COLO829 (cell line): ENCODE measurements around the gene NAA35.
"Not testable (repeated sequence)": the region's sequence is repeated elsewhere in the genome, so short reads cannot be mapped to it uniquely, and the experiment has no call there.

Source experiments
- DNase-seq: peaks from one replicate; pipeline ENCODE4 v3.0.0; 2012; ENCODE audit warnings: low spot score

The NAA35 gene

DNA sequence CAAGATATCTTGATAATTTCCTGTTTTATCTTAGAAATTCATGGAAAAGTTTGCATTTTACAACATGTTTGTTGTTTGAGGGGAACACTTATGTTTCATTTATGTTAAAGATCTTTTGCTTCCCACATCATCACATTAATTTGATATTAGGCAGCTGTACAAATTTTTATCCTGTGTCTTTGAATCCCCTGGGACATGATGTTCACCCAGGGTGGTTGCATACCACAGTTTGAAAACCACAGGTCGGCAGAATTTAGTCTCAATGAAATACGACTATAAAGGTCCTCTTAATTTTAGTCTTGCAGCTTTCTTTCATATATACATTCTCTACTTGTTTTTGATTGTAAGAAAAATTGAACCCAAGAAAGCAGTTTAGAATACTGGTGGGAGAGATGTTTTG lies 3.7 kb downstream of the NAA35 start:
- DNase-seq = no peak

- DNase-seq = no peak
Observed at GRCh38 chr9:85949586-85950335, 8.8 kb downstream of the NAA35 start.

- no peak for DNase-seq
Observed at GRCh38 chr9:85959955-85960354, 19.0 kb downstream of the NAA35 start.

- DNase-seq = peak; percentile 42
Observed at GRCh38 chr9:85960688-85961093, 19.7 kb downstream of the NAA35 start.

- DNase-seq = no peak
Observed at GRCh38 chr9:85964526-85964925, 23.6 kb downstream of the NAA35 start.

GRCh38 chr9:85964949-85965348 lies 24.0 kb downstream of the NAA35 start:
- DNase-seq = no peak

DNA sequence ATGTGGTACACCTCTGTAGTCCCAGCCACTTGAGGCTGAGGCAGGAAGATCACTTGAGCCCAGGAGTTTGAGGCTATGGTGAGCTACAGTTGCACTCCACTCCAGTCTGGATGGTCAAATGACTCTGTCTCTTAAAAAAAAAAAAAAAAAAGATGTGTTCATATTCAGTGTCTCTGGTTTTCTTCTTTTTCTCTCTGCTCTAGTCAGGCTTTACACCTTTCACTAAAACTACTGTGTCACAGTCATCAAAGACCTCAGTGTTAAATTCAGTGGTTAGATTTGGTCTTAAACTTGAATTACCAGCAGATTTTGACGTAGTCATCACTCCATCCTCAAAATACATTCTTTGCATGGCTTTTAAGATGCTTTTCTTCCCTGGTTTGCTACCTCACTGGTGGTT lies 28.8 kb downstream of the NAA35 start:
- no peak for DNase-seq

GRCh38 chr9:85971731-85972130 lies 30.8 kb downstream of the NAA35 start:
- no peak for DNase-seq

DNA sequence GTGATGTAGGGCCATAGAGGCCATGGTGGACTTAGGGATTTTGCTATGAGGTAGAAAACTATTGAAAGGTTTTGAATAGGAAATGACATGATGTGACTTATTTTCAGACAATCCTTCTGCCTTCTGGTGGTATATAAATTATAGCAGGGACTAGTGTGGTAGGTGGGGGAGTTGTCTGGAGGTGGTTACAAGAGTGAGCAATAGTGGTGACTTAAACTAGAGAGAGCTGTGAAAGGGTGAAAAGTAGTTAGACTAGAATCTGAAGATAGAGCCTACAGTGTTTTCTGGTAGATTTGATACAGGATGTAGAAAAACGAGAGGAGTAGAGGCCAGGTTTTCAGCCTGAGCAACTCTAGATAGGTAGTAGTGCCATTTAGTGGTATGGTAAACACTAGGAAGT lies 32.3 kb downstream of the NAA35 start:
- no peak for DNase-seq

DNA sequence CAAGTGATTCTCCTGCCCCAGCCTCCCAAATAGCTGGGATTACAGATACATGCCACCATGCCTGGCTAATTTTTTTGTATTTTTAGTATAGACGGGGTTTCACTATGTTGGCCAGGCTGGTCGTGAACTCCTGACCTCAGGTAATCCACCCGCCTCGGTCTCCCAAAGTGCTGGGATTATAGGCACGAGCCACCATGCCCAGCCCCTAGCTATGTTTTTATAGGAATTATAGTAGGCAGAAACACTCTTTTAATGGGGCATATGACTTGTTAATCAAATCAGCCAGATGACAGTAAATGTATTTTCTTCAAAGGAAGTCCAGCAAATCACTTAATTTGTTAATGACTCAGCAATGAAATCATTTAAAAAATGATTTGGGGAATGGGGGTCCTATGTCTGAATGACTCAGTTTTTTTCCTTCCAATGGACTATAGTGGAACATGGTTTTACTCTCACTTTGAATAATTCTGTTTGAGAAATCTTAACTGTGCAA lies 33.2 kb downstream of the NAA35 start:
- DNase-seq = not testable (repeated sequence)

GRCh38 chr9:85978496-85978895 lies 37.5 kb downstream of the NAA35 start:
- DNase-seq = no peak

DNA sequence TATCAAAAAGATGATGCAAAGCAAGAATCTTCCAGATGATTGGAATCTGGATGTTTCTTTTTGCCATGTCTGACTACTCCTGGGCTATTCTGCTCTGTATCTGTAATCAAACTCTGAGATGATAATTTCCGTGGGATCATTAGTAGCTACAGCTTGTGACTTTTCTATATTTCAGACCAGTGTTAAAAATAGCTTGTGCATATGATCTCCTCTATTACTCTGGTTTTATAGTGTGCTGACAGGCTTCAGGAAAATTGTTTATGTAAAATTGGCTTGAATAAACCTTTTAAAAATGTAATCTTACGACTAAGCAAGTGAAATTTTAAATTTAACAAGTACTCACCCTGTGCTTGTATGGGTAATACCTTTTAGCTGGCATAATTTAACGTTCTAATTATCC lies 40.4 kb downstream of the NAA35 start:
- DNase-seq = no peak

DNA sequence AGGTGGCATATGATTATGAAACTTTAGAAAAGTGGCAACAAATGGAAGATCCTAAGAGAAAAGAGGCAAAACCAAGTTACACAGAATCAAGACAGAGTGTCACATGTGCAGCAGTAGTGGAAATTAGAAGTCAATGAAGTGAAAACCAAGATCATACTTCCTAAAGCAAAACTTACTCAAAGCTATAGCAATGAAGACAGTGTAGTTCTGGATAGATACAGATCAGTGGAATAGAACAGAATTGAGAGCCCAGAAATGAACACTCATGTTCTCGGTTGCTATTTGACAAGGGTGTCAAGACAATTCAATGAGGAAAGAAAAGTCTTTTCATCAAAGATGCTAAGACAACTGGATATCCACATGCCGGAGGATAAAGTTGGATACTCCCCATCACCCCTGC lies 43.5 kb downstream of the NAA35 start:
- no peak for DNase-seq

DNA sequence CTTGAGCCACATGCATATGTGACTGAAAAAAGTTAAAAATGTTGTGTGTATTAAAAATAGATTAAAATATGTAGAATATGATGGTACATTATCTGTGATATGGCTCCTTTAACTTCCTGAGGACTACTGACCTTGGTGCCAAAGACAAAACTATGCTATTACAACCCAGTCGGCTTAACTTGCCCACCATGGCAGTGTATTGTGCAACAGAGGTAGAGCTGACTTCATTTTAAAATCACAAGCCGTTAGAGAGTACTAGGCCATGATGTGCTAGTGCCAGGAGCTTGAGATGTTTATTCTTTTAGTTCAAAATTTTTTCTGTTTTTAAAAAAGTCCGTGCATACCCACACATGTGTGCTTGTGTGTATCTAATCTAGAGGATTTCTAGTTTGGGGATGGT lies 46.3 kb downstream of the NAA35 start:
- no peak for DNase-seq

- DNase-seq = no peak
Observed at GRCh38 chr9:85994191-85994590, 53.2 kb downstream of the NAA35 start.

GRCh38 chr9:85995097-85995496 lies 54.2 kb downstream of the NAA35 start:
- DNase-seq = no peak

DNA sequence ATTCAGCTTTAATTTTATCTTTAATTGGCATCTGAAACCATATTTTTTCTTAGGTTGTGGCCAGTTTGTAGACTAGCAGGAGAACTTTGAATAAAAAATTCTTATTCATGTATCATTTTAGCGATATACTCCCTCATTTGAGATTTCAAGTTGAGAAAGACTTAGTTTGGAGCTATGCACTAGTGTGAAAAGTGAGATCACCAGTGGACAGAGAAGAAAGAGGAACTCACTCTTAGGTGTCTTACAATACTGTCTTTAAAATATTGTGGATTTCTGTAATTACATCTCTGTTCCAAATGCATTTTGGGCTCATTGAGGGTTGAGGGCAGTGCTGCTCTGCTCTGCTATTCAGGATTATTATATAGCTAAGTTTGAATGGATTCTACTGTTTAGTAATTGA lies 54.7 kb downstream of the NAA35 start:
- no peak for DNase-seq

- no peak for DNase-seq
Observed at GRCh38 chr9:86005253-86005775, 64.4 kb downstream of the NAA35 start.

DNA sequence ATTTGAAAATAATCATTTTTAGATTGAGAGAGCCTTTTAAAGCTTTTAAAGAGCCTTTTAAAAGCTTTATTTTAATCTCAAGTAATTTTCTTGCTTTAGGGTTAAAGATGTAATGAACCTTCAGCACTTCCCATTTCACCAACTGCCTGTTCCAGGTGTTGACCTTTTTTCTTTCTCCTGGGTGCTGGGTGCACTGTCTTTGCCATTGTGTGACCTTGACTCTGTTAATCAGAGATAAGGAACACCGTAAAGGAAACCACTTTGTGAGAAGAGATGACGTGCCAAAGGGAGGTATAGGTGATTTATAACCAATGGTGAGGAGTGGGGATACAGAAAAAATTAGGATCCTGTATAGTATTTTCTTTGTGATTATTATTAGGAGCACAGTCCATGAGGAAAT lies 68.2 kb downstream of the NAA35 start:
- DNase-seq = no peak

DNA sequence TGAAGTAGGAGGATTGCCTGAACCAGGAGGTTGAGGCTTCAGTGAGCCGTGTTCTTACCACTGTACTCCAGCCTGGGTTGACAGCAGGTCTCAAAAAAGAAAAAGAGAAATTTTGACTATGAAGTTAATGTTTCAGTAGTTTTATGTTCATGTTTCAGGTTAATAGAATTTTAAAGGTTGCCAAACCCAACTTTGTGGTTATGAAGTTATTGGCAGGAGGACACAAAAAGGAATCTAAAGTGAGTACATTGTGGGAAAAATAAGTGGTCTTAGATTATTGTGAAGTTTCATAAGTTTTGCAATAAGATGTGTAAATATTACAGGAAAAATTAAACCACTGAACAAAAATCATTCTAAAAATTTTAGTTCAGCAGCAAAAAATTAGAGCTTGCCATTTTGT lies 79.8 kb downstream of the NAA35 start:
- no peak for DNase-seq

DNA sequence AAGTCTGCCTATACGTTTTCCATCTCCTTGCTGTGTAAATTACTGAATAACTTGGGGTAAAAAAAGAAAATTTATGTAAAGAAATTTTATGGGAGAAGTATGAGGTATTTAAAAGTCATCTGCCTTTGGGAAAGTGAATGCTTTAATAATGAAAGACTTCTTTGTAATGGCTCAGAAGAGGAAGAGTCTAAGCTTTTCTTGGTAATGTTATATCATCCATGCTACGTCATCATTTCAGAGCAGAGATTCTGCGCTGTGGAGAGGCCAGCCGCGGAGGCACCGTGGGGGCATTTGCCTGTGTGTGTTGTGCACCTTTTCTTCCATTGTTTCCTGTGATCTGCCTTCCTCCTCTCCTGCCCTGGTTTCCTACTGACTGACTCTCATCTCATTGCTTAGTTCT lies 80.2 kb downstream of the NAA35 start:
- DNase-seq = peak; percentile 85

DNA sequence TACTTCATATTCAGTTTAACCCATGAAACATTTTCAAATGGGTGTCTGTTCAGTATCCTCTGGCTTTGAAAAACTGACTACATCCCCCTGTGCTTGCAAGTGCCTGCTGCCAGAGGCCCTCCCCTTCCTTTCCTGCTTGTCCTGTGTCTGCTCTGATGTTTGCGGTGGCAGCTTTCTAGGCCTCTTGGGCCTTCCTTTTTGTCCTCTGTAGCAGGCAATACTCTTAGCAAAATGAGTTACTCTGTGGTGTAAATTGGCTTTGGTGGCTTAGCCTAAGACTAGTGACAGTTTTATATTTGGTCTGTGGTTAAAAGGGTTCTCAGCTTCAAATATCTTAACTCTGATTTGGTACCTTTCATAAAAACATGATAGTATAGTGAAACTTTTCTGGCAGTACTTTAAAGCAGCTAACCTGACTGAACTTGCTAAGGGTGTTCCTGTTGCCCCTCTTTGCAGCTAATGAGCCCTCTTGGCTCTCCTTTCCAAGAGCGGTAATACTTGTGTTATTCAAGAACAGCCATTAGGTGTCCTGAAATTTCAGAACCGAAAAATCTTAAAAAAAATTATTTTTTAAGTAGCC lies 81.8 kb downstream of the NAA35 start:
- DNase-seq = no peak

DNA sequence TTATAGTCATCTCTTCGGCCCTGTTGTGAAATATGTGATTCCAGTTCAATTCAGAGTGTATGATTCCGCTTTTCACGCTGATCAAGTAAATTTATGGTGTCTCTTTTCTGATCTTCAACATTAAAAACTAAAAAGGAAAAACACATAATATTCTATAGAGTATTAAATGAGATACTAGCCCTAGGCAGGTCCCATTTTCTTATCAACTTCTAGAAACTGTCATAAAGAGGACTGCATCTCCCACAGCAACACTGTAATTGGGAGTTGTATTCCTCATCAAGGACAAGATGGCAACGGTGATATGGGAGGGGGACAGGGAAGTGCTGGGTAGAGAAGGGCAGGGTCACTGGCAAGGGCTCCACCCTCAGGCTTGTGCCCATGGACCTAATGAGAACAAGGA lies 86.8 kb downstream of the NAA35 start:
- DNase-seq = no peak
